ENCODE results near the gene CCNL2. TPM values are rescaled to one million over a fixed set of nuclear protein-coding genes. Genes with fewer than 3 reads are reported as not detected.
"Not testable (repeated sequence)": the region's sequence is repeated elsewhere in the genome, so short reads cannot be mapped to it uniquely, and the experiment has no call there.

CCNL2 gene
- total RNA-seq (100 to 1,000 TPM; 274 to 281 TPM), total RNA-seq (106 to 610 (median 321) reads per million in 172 experiments)
- 157 TPM for polyA plus RNA-seq (2013, experiment 1 of 2)
- 211 TPM for polyA plus RNA-seq (2013, experiment 2 of 2)

- Histone ChIP-seq H3K9me3 (ENCODE audit: control insufficient read depth in 1 of 2, insufficient read depth in 1 of 2, low read length in 2 of 2) (no peaks in the 10 kb centered on the region), H3K36me3 (ENCODE audit: insufficient read depth, low read length) (peaks cover 69% of the 10 kb centered on the region), H3K4me3 (ENCODE audit: low read length) (peak within 1 kb of the TSS; percentile 99), H3K27ac (ENCODE audit: low read depth in 1 of 2, low read length in 2 of 2) (peak within 1 kb of the TSS; percentile 81 to 89), H3K27me3 (ENCODE audit: control insufficient read depth in 1 of 2, insufficient read depth in 2 of 2, low read length in 2 of 2) (no peaks in the 10 kb centered on the region), H3K4me1 (ENCODE audit: insufficient read depth, low read length) (peaks cover 47% of the 10 kb centered on the region)
- Mint-ChIP-seq H3K36me3 (ENCODE audit: low read depth) (peaks cover 74% of the 10 kb centered on the region), H3K4me3 (peak within 1 kb of the TSS; percentile 92), H3K27me3 (no peaks in the 10 kb centered on the region), H3K27ac (peak within 1 kb of the TSS; percentile 86), H3K4me1 (ENCODE audit: low read depth) (peaks cover 53% of the 10 kb centered on the region), H3K9me3 (no peaks in the 10 kb centered on the region)
- ChIA-PET POLR2A (interaction anchor here (0.6 to 4.2 kb wide), 18 partner anchors 9 to 510 kb away, joined by 3 to 80 read pairs (median 4); partner anchors contain the start of genes AURKAIP1, C1orf159, CDK11A and DVL1), CTCF (interaction anchor here (1.0 to 2.0 kb wide), 6 partner anchors 9 to 75 kb away, joined by 3 to 11 read pairs (median 6); partner anchors contain the start of gene AURKAIP1)
- intact Hi-C loops (cut with DNase I, micrococcal nuclease) = loop anchor here (1.0 to 5.0 kb wide), 4 partner anchors 8 to 127 kb away; partner anchors contain the start of genes AURKAIP1 (in 2 of the 2), MRPL20 (in 1 of the 2) and UBE2J2 (in 1 of the 2)
- TF ChIP-seq, protein P1, sequence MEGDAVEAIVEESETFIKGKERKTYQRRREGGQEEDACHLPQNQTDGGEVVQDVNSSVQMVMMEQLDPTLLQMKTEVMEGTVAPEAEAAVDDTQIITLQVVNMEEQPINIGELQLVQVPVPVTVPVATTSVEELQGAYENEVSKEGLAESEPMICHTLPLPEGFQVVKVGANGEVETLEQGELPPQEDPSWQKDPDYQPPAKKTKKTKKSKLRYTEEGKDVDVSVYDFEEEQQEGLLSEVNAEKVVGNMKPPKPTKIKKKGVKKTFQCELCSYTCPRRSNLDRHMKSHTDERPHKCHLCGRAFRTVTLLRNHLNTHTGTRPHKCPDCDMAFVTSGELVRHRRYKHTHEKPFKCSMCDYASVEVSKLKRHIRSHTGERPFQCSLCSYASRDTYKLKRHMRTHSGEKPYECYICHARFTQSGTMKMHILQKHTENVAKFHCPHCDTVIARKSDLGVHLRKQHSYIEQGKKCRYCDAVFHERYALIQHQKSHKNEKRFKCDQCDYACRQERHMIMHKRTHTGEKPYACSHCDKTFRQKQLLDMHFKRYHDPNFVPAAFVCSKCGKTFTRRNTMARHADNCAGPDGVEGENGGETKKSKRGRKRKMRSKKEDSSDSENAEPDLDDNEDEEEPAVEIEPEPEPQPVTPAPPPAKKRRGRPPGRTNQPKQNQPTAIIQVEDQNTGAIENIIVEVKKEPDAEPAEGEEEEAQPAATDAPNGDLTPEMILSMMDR (IDR thresholded peaks at IDR 0.05) = peak; percentile 45
- DNase-seq (peak; percentile 98 to 100 (median 99)), ATAC-seq (ENCODE audit: poor library complexity) (peak; percentile 95)
Measured at GRCh38 chr1:1399187-1399871, at the start of gene CCNL2. Gene CCNL2, minus strand, starts transcription at chr1:1399335. Its CDS starts 29 bp downstream, at chr1:1399306.

- H3K27me3 ChIP-seq (ENCODE audit: control insufficient read depth in 1 of 2, insufficient read depth in 2 of 2, low read length in 2 of 2); H3K4me1 Mint-ChIP-seq (ENCODE audit: low read depth); H3K4me1 ChIP-seq (ENCODE audit: insufficient read depth, low read length); H3K27me3 Mint-ChIP-seq; H3K36me3 ChIP-seq (ENCODE audit: insufficient read depth, low read length); H3K27ac ChIP-seq (ENCODE audit: low read depth in 1 of 2, low read length in 2 of 2); DNase-seq; H3K9me3 ChIP-seq (ENCODE audit: control insufficient read depth in 1 of 2, insufficient read depth in 1 of 2, low read length in 2 of 2); ATAC-seq (ENCODE audit: poor library complexity); H3K9me3 Mint-ChIP-seq; H3K4me3 ChIP-seq (ENCODE audit: low read length); H3K36me3 Mint-ChIP-seq (ENCODE audit: low read depth); H3K4me3 Mint-ChIP-seq; intact Hi-C loops (cut with DNase I, micrococcal nuclease); H3K27ac Mint-ChIP-seq; POLR2A ChIA-PET; CTCF ChIA-PET: not testable (repeated sequence)
Measured at GRCh38 chr1:1446631-1447030, 47.5 kb upstream of the CCNL2 start.

DNA sequence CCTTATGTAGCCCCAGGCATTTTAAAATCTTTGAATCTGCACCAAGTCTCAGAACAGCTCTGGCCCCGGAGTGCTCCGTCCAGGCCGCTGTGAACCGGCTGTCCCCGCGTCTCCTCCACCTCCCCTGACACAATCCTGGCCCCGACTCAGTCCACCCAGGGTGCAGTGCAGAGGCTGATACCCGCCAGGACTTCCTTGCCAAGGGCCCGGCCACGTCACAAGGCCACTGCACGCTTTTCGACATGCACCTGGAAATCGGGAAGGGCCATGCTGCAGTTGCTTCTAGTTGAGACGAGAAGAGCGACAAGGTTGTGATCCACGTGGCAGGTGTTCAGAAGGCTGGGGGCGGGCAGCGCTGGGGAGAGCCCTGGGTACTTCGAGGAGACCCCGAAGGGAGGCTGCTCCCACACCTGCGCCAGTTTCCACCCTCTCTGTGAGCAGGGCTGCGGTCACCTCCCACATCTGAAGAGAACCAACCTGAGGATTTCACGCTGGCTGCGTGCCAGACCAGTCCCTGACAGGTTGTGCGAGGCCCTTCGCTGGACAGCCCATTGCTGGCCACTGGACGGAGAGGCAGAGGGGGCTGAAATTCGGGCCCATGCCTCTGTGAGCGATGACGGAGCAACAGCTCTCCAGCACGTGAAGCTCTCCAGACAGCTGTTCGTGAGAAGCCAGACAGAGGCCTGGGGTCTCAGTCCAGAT is 43.1 kb upstream of the CCNL2 start:
- ChIA-PET POLR2A (no interaction called here), CTCF (no interaction called here)
- intact Hi-C loops (cut with DNase I, micrococcal nuclease) = loop anchor here in 1 of 2 experiments (5.0 kb wide), 1 partner anchor 410 kb away; no protein-coding TSS in a partner anchor
- Mint-ChIP-seq H3K36me3 (ENCODE audit: low read depth) (no peaks in the 10 kb centered on the region), H3K27me3 (peaks cover 6% of the 10 kb centered on the region), H3K4me1 (ENCODE audit: low read depth) (peaks cover 4% of the 10 kb centered on the region), H3K9me3 (no peaks in the 10 kb centered on the region), H3K27ac (no peak overlapping the region), H3K4me3 (no peak overlapping the region)
- Histone ChIP-seq H3K27ac (ENCODE audit: low read depth in 1 of 2, low read length in 2 of 2) (no peak overlapping the region), H3K4me1 (ENCODE audit: insufficient read depth, low read length) (peaks cover 8% of the 10 kb centered on the region), H3K36me3 (ENCODE audit: insufficient read depth, low read length) (no peaks in the 10 kb centered on the region), H3K27me3 (ENCODE audit: control insufficient read depth in 1 of 2, insufficient read depth in 2 of 2, low read length in 2 of 2) (peaks cover 14 to 19% of the 10 kb centered on the region in 2 experiments), H3K9me3 (ENCODE audit: control insufficient read depth in 1 of 2, insufficient read depth in 1 of 2, low read length in 2 of 2) (peaks cover 0 to 10% of the 10 kb centered on the region in 2 experiments), H3K4me3 (ENCODE audit: low read length) (no peak overlapping the region)
- ATAC-seq (ENCODE audit: poor library complexity) (no peak), DNase-seq (no peak)
- TF ChIP-seq, protein P1 (IDR thresholded peaks at IDR 0.05) = no peak

Measured in CD4-positive, alpha-beta T cell (primary cell).